Uterus (tissue), 2 donors: ENCODE measurements around the gene SH3BGR.

Experiments
- CTCF ChIP-seq, 4 experiments: fragments of 200-600 bp in 2 of 4; fragments of 450-650 bp in 2 of 4; sonication (generic) in 2 of 4; IDR thresholded peaks; one replicate each; pipeline ENCODE4 v1.5.1; 2016 to 2019; ENCODE audit warnings: antibody characterized with exemption in 4 of 4, mild to moderate bottlenecking in 2 of 4, moderate library complexity in 1 of 4
- POLR2A ChIP-seq, 2 donors: fragments of 450-650 bp; IDR thresholded peaks; one replicate each; pipeline ENCODE4 v1.6.1; 2016; ENCODE audit warnings: antibody characterized with exemption in 2 of 2, mild to moderate bottlenecking in 1 of 2, moderate library complexity in 1 of 2

GRCh38 chr21:39525601-39526000, 73.8 kb downstream of the SH3BGR start:
- TF ChIP-seq CTCF (IDR thresholded peaks at IDR 0.05) (no peak), POLR2A (IDR thresholded peaks at IDR 0.05) (no peak)
